IMR-90 (cell line): ENCODE data around the gene MAP1LC3B2. TPM values are rescaled to one million over a fixed set of nuclear protein-coding genes. Genes with fewer than 3 reads are reported as not detected.

Experiments used
- ATAC-seq: fragments of 200-7000 bp; cut with Tn5 transposase; 2 replicates; pipeline ENCODE4 v1.9.1; 2020; ENCODE audit warnings: low read depth, mild to moderate bottlenecking, moderate library complexity
- BruUV-seq: library from RNA; stranded (reverse); fragments of 400-500 nt; replicated peaks from 2 replicates; lab custom pipeline; 2021; lab: Mats Ljungman, UMichigan
- CTCF ChIA-PET: fragments of 300-600 bp; formaldehyde crosslinking; extraction: SDS; loops from one replicate; lab custom pipeline; 2021; ENCODE audit warnings: antibody characterized with exemption; lab: Yijun Ruan, JAX
- POLR2A ChIA-PET: fragments of 300-600 bp; sonication (Branson Sonifier 250); formaldehyde crosslinking; loops from one replicate; lab custom pipeline; 2022; ENCODE audit warnings: antibody characterized with exemption; ENCODE audit not compliant: unreplicated experiment; lab: Charles Lee
- DNase-seq: peaks from one replicate; pipeline ENCODE4 v3.0.0; 2013
- H2AFZ ChIP-seq: replicated peaks from 2 replicates; pipeline ENCODE3; 2013; ENCODE audit warnings: low read length, mild to moderate bottlenecking; ENCODE audit not compliant: poor library complexity
- H2AK5ac ChIP-seq: 2 replicates; pipeline ENCODE4 v1.6.1; 2013; ENCODE audit warnings: low read depth, low read length, inconsistent platforms
- H2AK9ac ChIP-seq: replicated peaks from 2 replicates; pipeline ENCODE3; 2013; ENCODE audit warnings: mild to moderate bottlenecking, low read depth, low read length, moderate library complexity; ENCODE audit not compliant: poor library complexity
- H2BK120ac ChIP-seq: 2 replicates; pipeline ENCODE4 v1.6.1; 2013; ENCODE audit warnings: low read depth, low read length, inconsistent platforms
- H2BK15ac ChIP-seq: 3 replicates; pipeline ENCODE4 v1.6.1; 2013; ENCODE audit warnings: low read depth, low read length, inconsistent platforms
- H2BK20ac ChIP-seq: 2 replicates; pipeline ENCODE4 v1.6.1; 2013; ENCODE audit warnings: low read depth, mild to moderate bottlenecking, inconsistent platforms, low read length, moderate library complexity
- H2BK5ac ChIP-seq: 2 replicates; pipeline ENCODE4 v1.6.1; 2013; ENCODE audit warnings: mild to moderate bottlenecking, low read depth, low read length, inconsistent platforms; ENCODE audit not compliant: poor library complexity, severe bottlenecking
- H3K14ac ChIP-seq: replicated peaks from 2 replicates; pipeline ENCODE4 v1.6.1; 2013; ENCODE audit warnings: low read depth, low read length, inconsistent platforms
- H3K18ac ChIP-seq: 2 replicates; pipeline ENCODE4 v1.6.1; 2013; ENCODE audit warnings: low read depth, low read length, control low read depth
- H3K23ac ChIP-seq: 2 replicates; pipeline ENCODE4 v1.6.1; 2013; ENCODE audit warnings: low read depth, low read length, inconsistent platforms
- H3K27ac ChIP-seq: 2 replicates; pipeline ENCODE4 v1.5.1; 2013; ENCODE audit warnings: mild to moderate bottlenecking, control low read depth, low read length; ENCODE audit not compliant: insufficient read depth
- H3K27me3 ChIP-seq: 2 replicates; pipeline ENCODE4 v1.6.1; 2013; ENCODE audit warnings: low read length; ENCODE audit not compliant: control insufficient read depth, insufficient read depth
- H3K36me3 ChIP-seq: 2 replicates; pipeline ENCODE4 v1.6.1; 2013; ENCODE audit warnings: low read length, mixed read lengths; ENCODE audit not compliant: control insufficient read depth, insufficient read depth
- H3K4ac ChIP-seq: 2 replicates; pipeline ENCODE4 v1.6.1; 2013; ENCODE audit warnings: low read depth, low read length, inconsistent platforms
- H3K4me1 ChIP-seq: 2 replicates; pipeline ENCODE4 v1.6.1; 2013; ENCODE audit warnings: low read length, mixed read lengths; ENCODE audit not compliant: control insufficient read depth, insufficient read depth
- H3K4me2 ChIP-seq: 2 replicates; pipeline ENCODE4 v1.6.1; 2013; ENCODE audit warnings: low read depth, mild to moderate bottlenecking, control low read depth, low read length, moderate library complexity
- H3K4me3 ChIP-seq: 2 replicates; pipeline ENCODE4 v1.5.1; 2013; ENCODE audit warnings: low read depth, mild to moderate bottlenecking, control low read depth, low read length, moderate library complexity; ENCODE audit not compliant: insufficient read depth
- H3K56ac ChIP-seq: 2 replicates; pipeline ENCODE4 v1.6.1; 2013; ENCODE audit warnings: low read length, inconsistent platforms; ENCODE audit not compliant: insufficient read depth; ENCODE audit errors: extremely low read depth
- H3K79me1 ChIP-seq, 2 experiments: 2 replicates each; pipeline ENCODE4 v1.6.1; 2013; ENCODE audit warnings: low read length in 2 of 2, inconsistent platforms in 1 of 2, low read depth in 1 of 2
- H3K9ac ChIP-seq: 2 replicates; pipeline ENCODE4 v1.6.1; 2013; ENCODE audit warnings: low read depth, low read length, control low read depth
- H3K9me1 ChIP-seq: 2 replicates; pipeline ENCODE4 v1.6.1; 2013; ENCODE audit warnings: low read length, inconsistent platforms; ENCODE audit not compliant: insufficient read depth
- H3K9me3 ChIP-seq: 2 replicates; pipeline ENCODE4 v1.6.1; 2013; ENCODE audit warnings: low read length; ENCODE audit not compliant: control insufficient read depth, insufficient read depth
- H4K20me1 ChIP-seq: 2 replicates; pipeline ENCODE4 v1.6.1; 2013; ENCODE audit warnings: low read length, inconsistent platforms; ENCODE audit not compliant: insufficient read depth
- H4K5ac ChIP-seq: 2 replicates; pipeline ENCODE4 v1.6.1; 2013; ENCODE audit warnings: mild to moderate bottlenecking, low read depth, low read length, control low read depth
- H4K8ac ChIP-seq, 2 experiments: 2 replicates each; pipeline ENCODE4 v1.6.1; 2013; ENCODE audit warnings: low read depth in 2 of 2, low read length in 2 of 2, control low read depth in 1 of 2, inconsistent platforms in 1 of 2
- H4K91ac ChIP-seq: 2 replicates; pipeline ENCODE4 v1.6.1; 2013; ENCODE audit warnings: low read depth, low read length, inconsistent platforms; ENCODE audit not compliant: insufficient read depth
- BHLHE40 ChIP-seq: fragments of 150-350 bp; IDR thresholded peaks from 2 replicates; pipeline ENCODE4 v1.6.1; 2016; ENCODE audit warnings: mild to moderate bottlenecking, low read depth, low read length
- CEBPB ChIP-seq: IDR thresholded peaks from 2 replicates; pipeline ENCODE4 v1.6.1; 2012; ENCODE audit warnings: low read depth, low read length, improper control_type of control experiment
- CHD1 ChIP-seq: IDR thresholded peaks from 2 replicates; pipeline ENCODE4 v1.6.1; 2012; ENCODE audit warnings: low read depth, low read length, improper control_type of control experiment
- CTCF ChIP-seq: conservative IDR thresholded peaks from 2 replicates; pipeline ENCODE4 v1.5.1; 2012; ENCODE audit warnings: mild to moderate bottlenecking, low read depth, low read length, improper control_type of control experiment
- FOS ChIP-seq: fragments of 150-350 bp; IDR thresholded peaks from 2 replicates; pipeline ENCODE4 v1.6.1; 2016; ENCODE audit warnings: low read depth, low read length
- MAFK ChIP-seq: IDR thresholded peaks from 2 replicates; pipeline ENCODE4 v1.6.1; 2012; ENCODE audit warnings: low read depth, low read length, improper control_type of control experiment
- MAZ ChIP-seq: IDR thresholded peaks from 2 replicates; pipeline ENCODE4 v1.6.1; 2012; ENCODE audit warnings: low read depth, mild to moderate bottlenecking, low read length, improper control_type of control experiment, moderate library complexity, borderline replicate concordance
- MXI1 ChIP-seq: IDR thresholded peaks from 2 replicates; pipeline ENCODE4 v1.6.1; 2012; ENCODE audit warnings: low read depth, mild to moderate bottlenecking, low read length, moderate library complexity, borderline replicate concordance
- NFE2L2 ChIP-seq: fragments of 150-350 bp; IDR thresholded peaks from 2 replicates; pipeline ENCODE4 v1.6.1; 2016; ENCODE audit warnings: low read depth, mild to moderate bottlenecking, low read length
- POLR2A ChIP-seq: IDR thresholded peaks from 2 replicates; pipeline ENCODE4 v1.6.1; 2012; ENCODE audit warnings: mild to moderate bottlenecking, low read depth, low read length
- RAD21 ChIP-seq: IDR thresholded peaks from 2 replicates; pipeline ENCODE4 v1.6.1; 2012; ENCODE audit warnings: low read length, improper control_type of control experiment
- RCOR1 ChIP-seq: IDR thresholded peaks from 2 replicates; pipeline ENCODE4 v1.6.1; 2012; ENCODE audit warnings: mild to moderate bottlenecking, low read length, improper control_type of control experiment; ENCODE audit not compliant: insufficient replicate concordance
- RFX5 ChIP-seq: IDR thresholded peaks from 2 replicates; pipeline ENCODE4 v1.8.0; 2012; ENCODE audit warnings: low read depth, mild to moderate bottlenecking, low read length, moderate library complexity
- SMC3 ChIP-seq: fragments of 150-350 bp; IDR thresholded peaks from 2 replicates; pipeline ENCODE4 v1.6.1; 2016; ENCODE audit warnings: low read depth, mild to moderate bottlenecking, antibody characterized with exemption, low read length, moderate library complexity
- USF2 ChIP-seq: fragments of 150-350 bp; IDR thresholded peaks from 2 replicates; pipeline ENCODE4 v1.6.1; 2017; ENCODE audit warnings: mild to moderate bottlenecking, antibody characterized with exemption, low read length, low read depth
- WGBS, 2 experiments: methylation state at CpG; one replicate each; pipeline versions ENCODE4 v1.1.5 to v1.1.7; 2013; ENCODE audit warnings: missing lambda C conversion rate in 2 of 2; ENCODE audit not compliant: insufficient read length in 1 of 2; ENCODE audit errors: extremely low coverage in 2 of 2; 5-methylcytosine and 5-hydroxymethylcytosine counted together
- dilution Hi-C: fragments of 300-500 bp; cut with HindIII; formaldehyde crosslinking; loops from one replicate; pipeline ENCODE4 v1.14.3; 2018; ENCODE audit warnings: low sequenced_read_pairs; ENCODE audit not compliant: unreplicated experiment
- in situ Hi-C: fragments of 300-500 bp; cut with MboI; formaldehyde crosslinking; loops from 3 replicates; pipeline ENCODE4 v1.14.3; 2019; ENCODE audit warnings: low sequenced_read_pairs, inconsistent platforms, mixed read lengths
- intact Hi-C: fragments of 100-400 bp; cut with micrococcal nuclease; formaldehyde crosslinking; loops from 2 replicates; pipeline ENCODE4 v1.10.0; 2022
- polyA plus RNA-seq, 3 experiments: library from polyadenylated mRNA; depleted of rRNA; stranded (reverse); fragments of >200 nt; gene quantifications; 2 replicates each; pipeline ENCODE4 v1.2.3, GENCODE V29; 2012; ENCODE audit warnings: low replicate concordance in 1 of 3
- total RNA-seq: library from RNA; depleted of rRNA; stranded (reverse); fragments of >200 nt; gene quantifications from 2 replicates; pipeline ENCODE4 v1.2.3, GENCODE V29; 2012
- TF ChIP-seq, protein P1 (sequence below): fragments of 150-350 bp; IDR thresholded peaks from 2 replicates; pipeline ENCODE4 v1.6.1; 2016; ENCODE audit warnings: low read depth, mild to moderate bottlenecking, low read length, moderate library complexity, borderline replicate concordance

MAP1LC3B2 gene
- total and polyA plus RNA-seq, 2 of the 4 experiments (the other 2 are of a cell fraction), result 1.4 TPM; not detected in 1

GRCh38 chr12:116545144-116545543 is 14.0 kb upstream of the MAP1LC3B2 start:
- Histone ChIP-seq H3K56ac (no peak overlapping the region), H3K4me1 (peaks cover 7% of the 10 kb centered on the region), H3K27ac (no peak overlapping the region), H2BK5ac (no peak overlapping the region), H3K23ac (no peak overlapping the region), H4K91ac (no peak overlapping the region), H3K9ac (no peak overlapping the region), H3K4me2 (no peak overlapping the region), H2AK5ac (no peak overlapping the region), H3K4me3 (no peak overlapping the region), H2AK9ac (no peak overlapping the region), H4K5ac (no peak overlapping the region), H3K18ac (no peak overlapping the region), H2BK15ac (no peak overlapping the region), H3K9me3 (no peaks in the 10 kb centered on the region), H3K36me3 (no peaks in the 10 kb centered on the region), H3K9me1 (peaks cover 5% of the 10 kb centered on the region; the same call in 1 of the 2 replicates), H3K79me1 (no peaks in the 10 kb centered on the region), H2BK120ac (no peak overlapping the region), H3K27me3 (no peaks in the 10 kb centered on the region), H2BK20ac (no peak overlapping the region), H4K8ac (no peak overlapping the region), H3K14ac (no peak overlapping the region), H4K20me1 (no peaks in the 10 kb centered on the region), H3K4ac (no peak overlapping the region), H2AFZ (no peak overlapping the region)
- CTCF ChIA-PET, result no interaction called here
- dilution Hi-C loops, result no loop called here
- intact Hi-C loops, result no loop called here
- no peak for ATAC-seq
- no TSS peak for BruUV-seq
- TF ChIP-seq CTCF (no peak), RFX5 (no peak), FOS (no peak), CEBPB (no peak), RCOR1 (no peak), SMC3 (no peak), MAFK (no peak), CHD1 (no peak), POLR2A (no peak), BHLHE40 (no peak), NFE2L2 (no peak), USF2 (no peak), MAZ (no peak), RAD21 (no peak), MXI1 (no peak)
- TF ChIP-seq, protein P1, sequence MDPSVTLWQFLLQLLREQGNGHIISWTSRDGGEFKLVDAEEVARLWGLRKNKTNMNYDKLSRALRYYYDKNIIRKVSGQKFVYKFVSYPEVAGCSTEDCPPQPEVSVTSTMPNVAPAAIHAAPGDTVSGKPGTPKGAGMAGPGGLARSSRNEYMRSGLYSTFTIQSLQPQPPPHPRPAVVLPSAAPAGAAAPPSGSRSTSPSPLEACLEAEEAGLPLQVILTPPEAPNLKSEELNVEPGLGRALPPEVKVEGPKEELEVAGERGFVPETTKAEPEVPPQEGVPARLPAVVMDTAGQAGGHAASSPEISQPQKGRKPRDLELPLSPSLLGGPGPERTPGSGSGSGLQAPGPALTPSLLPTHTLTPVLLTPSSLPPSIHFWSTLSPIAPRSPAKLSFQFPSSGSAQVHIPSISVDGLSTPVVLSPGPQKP, result no peak
- POLR2A ChIA-PET, result no interaction called here
- in situ Hi-C loops, result no loop called here
- DNase-seq, result no peak
- no CpG with 5 or more reads among the region's 6 CpGs for WGBS, 2 experiments
